Activated T-cell treated with anti-CD3 and anti-CD28 coated beads for 4 hours (primary cell): Measurements from ENCODE around the gene MYCL.
"Not testable (repeated sequence)": the region's sequence is repeated elsewhere in the genome, so short reads cannot be mapped to it uniquely, and the experiment has no call there.

Experiments
- DNase-seq: peaks from one replicate; pipeline ENCODE4 v3.0.0-alpha.2; 2020

MYCL gene

GRCh38 chr1:39917825-39918224 lies 16.1 kb upstream of the MYCL start:
- no peak for DNase-seq

- DNase-seq: no peak
Observed at GRCh38 chr1:39915499-39916129, 13.9 kb upstream of the MYCL start.

- DNase-seq: not testable (repeated sequence)
Observed at GRCh38 chr1:39913136-39913535, 11.4 kb upstream of the MYCL start.

GRCh38 chr1:39910263-39910662 lies 8.5 kb upstream of the MYCL start:
- no peak for DNase-seq

- DNase-seq: no peak
Observed at GRCh38 chr1:39908534-39908933, 6.8 kb upstream of the MYCL start.

- no peak for DNase-seq
Observed at GRCh38 chr1:39907528-39908453, 6.1 kb upstream of the MYCL start.

- no peak for DNase-seq
Observed at GRCh38 chr1:39905172-39905571, 3.5 kb upstream of the MYCL start.

- DNase-seq: no peak
Observed at GRCh38 chr1:39902460-39902807, 717 bp upstream of the MYCL start.

GRCh38 chr1:39901464-39901713 lies 328 bp downstream of the MYCL start:
- no peak for DNase-seq

- DNase-seq: no peak
Observed at GRCh38 chr1:39900662-39901463, 854 bp downstream of the MYCL start.

GRCh38 chr1:39899611-39900538 lies 1.8 kb downstream of the MYCL start:
- no peak for DNase-seq

GRCh38 chr1:39898648-39899603 lies 2.8 kb downstream of the MYCL start:
- no peak for DNase-seq

- DNase-seq: no peak
Observed at GRCh38 chr1:39898191-39898590, 3.5 kb downstream of the MYCL start.

- no peak for DNase-seq
Observed at GRCh38 chr1:39896909-39897685, 4.6 kb downstream of the MYCL start.

- no peak for DNase-seq
Observed at GRCh38 chr1:39895731-39896480, 5.8 kb downstream of the MYCL start.

GRCh38 chr1:39894884-39895495 lies 6.7 kb downstream of the MYCL start:
- no peak for DNase-seq

- DNase-seq: no peak
Observed at GRCh38 chr1:39892601-39893595, 8.8 kb downstream of the MYCL start.

GRCh38 chr1:39890880-39891279 lies 10.8 kb downstream of the MYCL start:
- no peak for DNase-seq
